HK-2 (cell line): ENCODE results near the gene PCDH8.

Source experiments
- DNase-seq: peaks from one replicate; pipeline ENCODE4 v3.0.0-alpha.2; 2018; ENCODE audit not compliant: unreplicated experiment

The PCDH8 gene

GRCh38 chr13:52851137-52851962 lies 2.9 kb upstream of the PCDH8 start:
- DNase-seq, result peak; percentile 40

GRCh38 chr13:52850396-52851136 lies 2.1 kb upstream of the PCDH8 start:
- peak; percentile 72 for DNase-seq

GRCh38 chr13:52850072-52850395 lies 1.6 kb upstream of the PCDH8 start:
- DNase-seq, result no peak

GRCh38 chr13:52849291-52850071 lies 1.0 kb upstream of the PCDH8 start:
- no peak for DNase-seq

- no peak for DNase-seq
Measured at GRCh38 chr13:52847682-52848432, 583 bp downstream of the PCDH8 start.

- no peak for DNase-seq
Measured at GRCh38 chr13:52847322-52847681, 1.1 kb downstream of the PCDH8 start.

GRCh38 chr13:52846567-52847321 lies 1.7 kb downstream of the PCDH8 start:
- peak; percentile 35 for DNase-seq

- no peak for DNase-seq
Measured at GRCh38 chr13:52845766-52846566, 2.5 kb downstream of the PCDH8 start.

GRCh38 chr13:52845334-52845761 lies 3.1 kb downstream of the PCDH8 start:
- no peak for DNase-seq

GRCh38 chr13:52844836-52845235 lies 3.6 kb downstream of the PCDH8 start:
- no peak for DNase-seq

GRCh38 chr13:52842441-52842840 lies 6.0 kb downstream of the PCDH8 start:
- no peak for DNase-seq

- no peak for DNase-seq
Measured at GRCh38 chr13:52840066-52840465, 8.4 kb downstream of the PCDH8 start.

- no peak for DNase-seq
Measured at GRCh38 chr13:52838433-52839107, 9.9 kb downstream of the PCDH8 start.

- no peak for DNase-seq
Measured at GRCh38 chr13:52837850-52838249, 10.6 kb downstream of the PCDH8 start.

GRCh38 chr13:52835071-52835839 lies 13.2 kb downstream of the PCDH8 start:
- no peak for DNase-seq

- DNase-seq, result no peak
Measured at GRCh38 chr13:52833296-52833875, 15.1 kb downstream of the PCDH8 start.

- no peak for DNase-seq
Measured at GRCh38 chr13:52832313-52832712, 16.1 kb downstream of the PCDH8 start.

- no peak for DNase-seq
Measured at GRCh38 chr13:52830946-52831345, 17.5 kb downstream of the PCDH8 start.
